Fibroblast of peridontal ligament (primary cell): Measurements from ENCODE around the gene BSG.

Source experiments
- DNase-seq: peaks from one replicate; pipeline ENCODE4 v3.0.0-alpha.2; 2010; ENCODE audit errors: extremely low read depth

BSG gene

GRCh38 chr19:572140-572742 lies at the start of gene BSG:
TSS of gene BSG (plus strand) at chr19:572596. CDS start at chr19:572635, 39 bp downstream.
- DNase-seq: peak; percentile 95

- DNase-seq: no peak
These were observed 49.7 kb upstream of the BSG start for GRCh38 chr19:522726-523125.

GRCh38 chr19:524062-524674 lies 48.2 kb upstream of the BSG start:
- no peak for DNase-seq

DNA sequence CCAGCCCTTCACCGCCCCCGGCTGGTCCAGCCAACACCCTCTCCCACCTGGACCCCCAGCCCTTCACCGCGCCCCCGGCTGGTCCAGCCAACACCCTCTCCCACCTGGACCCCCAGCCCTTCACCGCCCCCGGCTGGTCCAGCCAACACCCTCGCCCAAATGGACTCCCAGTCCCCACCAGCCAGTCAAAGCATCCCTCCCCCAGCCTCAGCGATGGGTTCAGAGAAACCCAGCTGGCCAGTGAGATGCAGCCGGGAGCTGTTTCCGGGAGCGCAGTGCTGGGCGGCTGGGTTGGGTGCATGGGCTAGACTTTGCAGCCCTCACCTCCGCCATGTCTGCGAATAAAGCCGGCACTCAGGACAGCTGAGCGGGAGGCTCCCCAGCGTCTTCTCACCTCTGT lies 47.4 kb upstream of the BSG start:
- no peak for DNase-seq

- no peak for DNase-seq
These were observed 46.5 kb upstream of the BSG start for GRCh38 chr19:525857-526419.

GRCh38 chr19:530134-531008 lies 42.0 kb upstream of the BSG start:
- DNase-seq: no peak

DNA sequence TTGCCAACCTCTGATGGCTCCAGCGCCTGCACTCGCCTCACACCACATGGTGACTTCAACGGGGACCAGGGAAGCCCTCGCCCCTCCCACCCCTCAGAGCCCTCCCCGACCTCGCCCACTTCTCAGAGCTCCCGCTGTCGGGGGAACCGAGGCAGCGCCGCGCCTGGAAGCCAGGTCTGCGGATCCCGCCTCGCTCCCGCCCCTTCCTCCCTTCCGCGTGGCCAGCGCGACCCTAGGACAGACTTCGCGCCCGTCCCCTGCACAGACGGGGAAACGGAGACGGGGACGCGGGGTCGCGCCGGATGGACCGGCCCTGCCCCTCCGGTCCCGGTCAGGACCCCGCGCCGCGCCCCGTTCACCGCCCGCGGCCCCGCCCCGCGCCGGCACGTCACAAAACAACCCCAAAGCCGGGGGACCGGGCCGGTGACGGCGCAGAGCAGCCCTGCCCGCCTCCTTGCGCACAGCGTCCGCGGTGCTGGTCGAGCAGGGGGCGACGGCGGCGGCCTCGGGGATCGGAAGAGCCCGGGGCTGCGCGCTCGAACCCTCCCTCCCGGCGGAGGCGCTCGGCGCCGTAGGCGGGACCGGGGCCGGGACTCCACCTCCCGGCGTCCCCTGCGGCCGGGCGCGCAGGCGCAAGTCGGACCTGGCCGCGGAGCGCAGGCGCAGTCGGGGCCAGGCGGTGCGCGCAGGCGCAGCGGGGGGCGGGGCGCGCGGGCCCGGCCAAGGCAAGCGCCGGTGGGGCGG lies 41.2 kb upstream of the BSG start:
- peak; percentile 65 for DNase-seq

- no peak for DNase-seq
These were observed 40.4 kb upstream of the BSG start, which contains the start of gene CDC34 for GRCh38 chr19:531753-532560. TSS of gene CDC34 (plus strand) at chr19:531760. CDS start at chr19:531932, 172 bp downstream.

DNA sequence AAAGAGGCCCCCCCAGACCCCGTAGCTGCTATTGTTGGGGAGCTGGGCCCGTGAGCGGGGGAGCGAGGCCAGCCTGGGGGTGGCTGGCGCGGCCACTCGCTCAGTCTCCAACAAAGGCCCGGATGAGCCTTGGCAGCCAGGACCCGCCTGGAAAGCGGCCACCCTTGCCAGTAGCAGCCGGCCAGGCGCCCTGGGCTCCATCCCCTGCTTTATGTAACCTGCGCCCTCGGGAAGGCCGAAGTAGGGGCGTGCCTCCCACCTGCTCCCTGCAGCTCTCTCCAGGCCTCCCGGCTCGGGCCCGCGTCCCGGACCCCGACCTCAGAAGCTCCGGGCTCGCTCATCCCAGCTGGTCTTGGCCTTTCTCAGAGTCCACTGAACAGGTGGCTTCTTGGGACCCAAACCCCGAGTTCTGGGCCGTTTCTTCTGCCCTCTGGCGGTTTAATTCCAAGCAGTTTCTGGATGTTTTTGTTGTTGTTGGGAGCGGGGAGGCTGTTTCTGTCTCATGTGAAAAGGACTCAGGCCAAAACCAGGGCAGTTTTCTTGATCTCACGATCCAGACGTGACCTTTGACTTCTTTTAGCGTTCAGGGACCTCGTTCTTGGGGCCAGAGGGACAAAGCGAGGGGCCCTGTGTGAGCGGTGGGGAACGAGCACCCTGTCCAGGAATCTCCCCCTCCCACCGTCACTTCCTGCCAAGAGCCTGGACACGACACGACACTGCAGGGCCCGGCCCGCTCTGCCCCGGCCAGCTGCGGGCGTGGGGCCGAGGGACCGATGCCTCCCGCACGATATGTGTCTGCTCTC lies 39.6 kb upstream of the BSG start:
- peak; percentile 69 for DNase-seq

- no peak for DNase-seq
These were observed 38.9 kb upstream of the BSG start for GRCh38 chr19:533364-534058.

GRCh38 chr19:534088-534487 lies 38.3 kb upstream of the BSG start:
- DNase-seq: no peak

DNA sequence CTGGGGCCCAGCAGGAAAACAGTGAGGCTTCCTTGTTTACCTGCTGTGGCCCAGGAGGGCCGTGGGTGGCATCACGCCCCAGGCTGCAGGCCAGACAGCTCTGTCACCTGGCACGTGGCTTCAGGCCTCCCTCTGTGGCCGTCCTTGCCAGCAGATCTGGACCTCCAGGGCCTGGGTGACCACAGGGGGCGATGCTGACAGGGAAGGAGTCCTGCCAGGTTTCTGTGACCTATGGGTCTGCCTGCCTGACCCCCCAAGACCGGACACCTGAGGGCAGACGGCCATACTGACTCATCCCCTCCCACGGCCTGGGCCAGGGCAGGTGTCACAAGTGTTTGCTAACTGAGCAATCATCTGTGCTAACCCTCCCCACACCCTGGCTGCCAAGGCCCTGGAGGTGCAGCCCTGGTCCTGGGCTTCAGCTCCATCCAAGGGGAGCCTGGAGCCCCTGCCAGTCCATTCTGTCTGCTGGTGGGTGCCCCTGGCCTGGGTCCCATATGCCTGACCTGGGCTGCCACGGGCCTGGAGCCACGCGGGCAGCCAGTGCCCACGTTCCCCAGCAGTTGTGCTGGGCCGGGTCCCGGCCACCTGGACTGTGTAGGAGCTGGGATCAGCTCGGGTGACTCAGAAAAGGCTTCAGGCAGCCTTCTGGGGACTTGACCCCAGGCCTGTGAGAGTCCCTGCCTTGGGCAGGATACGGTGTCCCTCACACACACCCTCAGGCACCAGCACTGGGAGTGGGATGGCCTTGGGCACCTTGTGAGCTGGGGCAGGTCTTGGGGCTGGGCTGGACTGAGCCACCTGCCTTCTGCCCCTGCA lies 37.2 kb upstream of the BSG start:
- no peak for DNase-seq

GRCh38 chr19:536031-536880 lies 36.1 kb upstream of the BSG start:
- DNase-seq: no peak

DNA sequence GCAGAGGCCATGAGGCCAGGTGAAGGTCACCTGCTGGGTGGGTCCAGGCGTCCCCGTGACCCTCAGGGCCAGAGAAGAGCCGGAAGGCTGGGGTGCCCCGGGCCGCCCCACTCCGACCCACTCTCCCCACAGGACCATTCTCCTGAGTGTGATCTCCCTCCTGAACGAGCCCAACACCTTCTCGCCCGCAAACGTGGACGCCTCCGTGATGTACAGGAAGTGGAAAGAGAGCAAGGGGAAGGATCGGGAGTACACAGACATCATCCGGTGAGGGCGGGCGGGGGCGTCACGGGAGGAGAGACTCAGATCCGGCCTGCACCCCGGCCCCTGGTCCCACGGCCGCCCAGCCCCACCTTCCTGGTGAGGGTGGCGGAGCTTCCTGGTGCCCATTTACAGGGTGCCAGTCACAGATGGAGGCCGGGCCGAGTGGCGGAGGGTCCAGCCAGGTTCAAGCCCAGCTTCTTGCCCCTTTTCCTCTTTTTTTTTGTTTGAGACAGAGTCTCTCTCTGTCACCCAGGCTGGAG lies 35.5 kb upstream of the BSG start:
- DNase-seq: no peak

GRCh38 chr19:538641-539428 lies 33.6 kb upstream of the BSG start:
- no peak for DNase-seq

- no peak for DNase-seq
These were observed 32.9 kb upstream of the BSG start for GRCh38 chr19:539429-540030.
